OCI-LY3 (cell line): Measurements from ENCODE around the gene CREBL2.

Experiments
- CTCF ChIP-seq: fragments of 200-600, 300-600 bp; sonication (generic); IDR thresholded peaks from 2 replicates; pipeline ENCODE4 v1.5.1; 2014; ENCODE audit warnings: antibody characterized with exemption, low read length, low read depth
- EZH2phosphoT487 ChIP-seq: fragments of 200-600 bp; shearing (Covaris generic); IDR thresholded peaks from 2 replicates; pipeline ENCODE4 v1.6.1; 2018; ENCODE audit warnings: antibody characterized with exemption, mixed run types, low read depth

GRCh38 chr12:12648951-12649650, 37.4 kb downstream of the CREBL2 start:
- TF ChIP-seq CTCF (no peak), EZH2phosphoT487 (no peak)
